ENCODE data around the gene WDR37. TPM values are rescaled to one million over a fixed set of nuclear protein-coding genes. Genes with fewer than 3 reads are reported as not detected.
A peak's percentile ranks its signal among the peaks of the same experiment; 100 is the strongest.
"Not testable (repeated sequence)": the region's sequence is repeated elsewhere in the genome, so short reads cannot be mapped to it uniquely, and the experiment has no call there.

The WDR37 gene
- total RNA-seq, 4 donors from 2014 or later: 9.4 to 18.9 (median 11.9) TPM

GRCh38 chr10:1157615-1157933 lies 101.4 kb downstream of the WDR37 start:
- no peak overlapping the region for H3K4me3 ChIP-seq (ENCODE audit: low read depth, poor library complexity, severe bottlenecking)
- intact Hi-C loops (cut with DNase I; ENCODE audit: low total_unique reads): no loop called here
- no peak for DNase-seq (ENCODE audit: low spot score in 2 of 2)
- TF ChIP-seq CTCF (IDR thresholded peaks at IDR 0.05) (no peak), POLR2A (IDR thresholded peaks at IDR 0.05) (no peak)
- WGBS, 2 donors: 75 to 82% methylated on average over 4 of the region's 4 CpGs

GRCh38 chr10:1158066-1158465 lies 101.9 kb downstream of the WDR37 start:
- TF ChIP-seq CTCF (IDR thresholded peaks at IDR 0.05) (no peak), POLR2A (IDR thresholded peaks at IDR 0.05) (no peak)
- DNase-seq (ENCODE audit: low spot score in 2 of 2): peak in 1 of 2 donors; percentile 12
- WGBS, 2 donors: 88 to 90% methylated on average over 12 of the region's 12 CpGs
- intact Hi-C loops (cut with DNase I; ENCODE audit: low total_unique reads): no loop called here
- H3K4me3 ChIP-seq (ENCODE audit: low read depth, poor library complexity, severe bottlenecking): no peak overlapping the region

GRCh38 chr10:1158536-1158935 lies 102.4 kb downstream of the WDR37 start:
- intact Hi-C loops (cut with DNase I; ENCODE audit: low total_unique reads); H3K4me3 ChIP-seq (ENCODE audit: low read depth, poor library complexity, severe bottlenecking): not testable (repeated sequence)
- 92 to 96% methylated on average over 10 of the region's 10 CpGs for WGBS, 2 donors
- DNase-seq (ENCODE audit: low spot score in 2 of 2): peak in 1 of 2 donors; percentile 17

- WGBS, 2 donors: 88 to 91% methylated on average over 57 to 59 of the region's 59 CpGs
Measured at GRCh38 chr10:1159131-1160061, 103.2 kb downstream of the WDR37 start.

GRCh38 chr10:1160561-1161314 lies 104.6 kb downstream of the WDR37 start:
- H3K4me3 ChIP-seq (ENCODE audit: low read depth, poor library complexity, severe bottlenecking): no peak overlapping the region
- intact Hi-C loops (cut with DNase I; ENCODE audit: low total_unique reads): no loop called here
- TF ChIP-seq CTCF (IDR thresholded peaks at IDR 0.05) (no peak), POLR2A (IDR thresholded peaks at IDR 0.05) (no peak)
- WGBS, 2 donors: 69 to 76% methylated on average over 25 of the region's 25 CpGs
- peak in 1 of 2 donors; percentile 70 for DNase-seq (ENCODE audit: low spot score in 2 of 2)

More at GRCh38 chr10:1159131-1160061, 103.2 kb downstream of the WDR37 start:
- no peak overlapping the region for H3K4me3 ChIP-seq (ENCODE audit: low read depth, poor library complexity, severe bottlenecking)
- peak in 1 of 2 donors; percentile 60 for DNase-seq (ENCODE audit: low spot score in 2 of 2)
- intact Hi-C loops (cut with DNase I; ENCODE audit: low total_unique reads): no loop called here
- no peak for TF ChIP-seq CTCF (IDR thresholded peaks at IDR 0.05)
- TF ChIP-seq POLR2A (IDR thresholded peaks at IDR 0.05): no peak

GRCh38 chr10:1161315-1161673 lies 105.1 kb downstream of the WDR37 start:
- intact Hi-C loops (cut with DNase I; ENCODE audit: low total_unique reads); DNase-seq (ENCODE audit: low spot score in 2 of 2); H3K4me3 ChIP-seq (ENCODE audit: low read depth, poor library complexity, severe bottlenecking): not testable (repeated sequence)
- 67 to 77% methylated on average over 5 of the region's 5 CpGs for WGBS, 2 donors

All from lower leg skin (tissue), 4 donors.